Measurements from ENCODE around the gene SUPT7L.
"Not testable (repeated sequence)": the region's sequence is repeated elsewhere in the genome, so short reads cannot be mapped to it uniquely, and the experiment has no call there.

The SUPT7L gene

DNA sequence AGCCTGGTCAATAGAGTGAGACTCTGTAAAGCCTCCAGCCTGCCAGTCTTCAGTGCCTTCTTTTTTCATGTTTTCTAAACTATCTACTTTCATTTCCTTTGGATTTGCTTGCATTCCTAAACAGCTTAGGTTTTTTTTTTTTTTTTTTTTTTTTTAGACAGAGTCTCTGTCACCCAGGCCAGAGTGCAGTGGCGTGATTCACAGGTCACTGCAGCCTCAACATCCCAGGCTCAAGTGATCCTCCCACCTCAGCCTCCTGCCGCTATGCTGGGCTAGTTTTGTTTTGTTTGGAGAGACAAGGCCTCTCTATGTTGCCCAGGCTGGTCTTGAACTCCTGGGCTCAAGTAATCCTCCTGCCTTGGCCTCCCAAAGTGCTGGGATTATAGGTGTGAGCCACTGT, 33.2 kb downstream of the SUPT7L start:
- not testable (repeated sequence) for H3K9ac ChIP-seq (ENCODE audit: low read length); H3K23ac ChIP-seq (ENCODE audit: low read length in 2 of 2); H4K8ac ChIP-seq (ENCODE audit: low read length); H3K9me3 ChIP-seq (ENCODE audit: control insufficient read depth, low read length); H2BK5ac ChIP-seq (ENCODE audit: low read depth, low read length, poor library complexity, severe bottlenecking); H2AK5ac ChIP-seq (ENCODE audit: low read length, severe bottlenecking); H3K27ac ChIP-seq (ENCODE audit: low read length, poor library complexity, severe bottlenecking); DNase-seq; H2BK12ac ChIP-seq (ENCODE audit: low read length in 2 of 2); H2AFZ ChIP-seq (ENCODE audit: low read depth, low read length); H3K4me2 ChIP-seq (ENCODE audit: low read length, poor library complexity, severe bottlenecking); H3K27me3 ChIP-seq (ENCODE audit: control insufficient read depth in 1 of 2, insufficient read depth in 1 of 2, low read length in 2 of 2); H2BK120ac ChIP-seq (ENCODE audit: low read depth, low read length); H3K18ac ChIP-seq (ENCODE audit: low read depth in 1 of 2, low read length in 2 of 2); H3K4ac ChIP-seq (ENCODE audit: low read depth in 1 of 2, low read length in 2 of 2); H3K4me3 ChIP-seq (ENCODE audit: insufficient read depth in 1 of 2, low read depth in 1 of 2, low read length in 2 of 2); H4K91ac ChIP-seq (ENCODE audit: low read length); H2BK15ac ChIP-seq (ENCODE audit: low read depth, poor library complexity, severe bottlenecking); H3K14ac ChIP-seq (ENCODE audit: low read length in 2 of 2); H3K4me1 ChIP-seq (ENCODE audit: control insufficient read depth, insufficient read depth, low read depth, low read length)
- peaks cover 16% of the 10 kb centered on the region for H3K79me1 ChIP-seq (replicated peaks; ENCODE audit: low read length, poor library complexity, severe bottlenecking)
- WGBS, result 93% methylated on average over 2 of the region's 2 CpGs
- peaks cover 7 to 50% of the 10 kb centered on the region in 2 experiments for H3K36me3 ChIP-seq (ENCODE audit: control insufficient read depth in 1 of 2, insufficient read depth in 2 of 2, low read depth in 1 of 2, low read length in 2 of 2)

DNA sequence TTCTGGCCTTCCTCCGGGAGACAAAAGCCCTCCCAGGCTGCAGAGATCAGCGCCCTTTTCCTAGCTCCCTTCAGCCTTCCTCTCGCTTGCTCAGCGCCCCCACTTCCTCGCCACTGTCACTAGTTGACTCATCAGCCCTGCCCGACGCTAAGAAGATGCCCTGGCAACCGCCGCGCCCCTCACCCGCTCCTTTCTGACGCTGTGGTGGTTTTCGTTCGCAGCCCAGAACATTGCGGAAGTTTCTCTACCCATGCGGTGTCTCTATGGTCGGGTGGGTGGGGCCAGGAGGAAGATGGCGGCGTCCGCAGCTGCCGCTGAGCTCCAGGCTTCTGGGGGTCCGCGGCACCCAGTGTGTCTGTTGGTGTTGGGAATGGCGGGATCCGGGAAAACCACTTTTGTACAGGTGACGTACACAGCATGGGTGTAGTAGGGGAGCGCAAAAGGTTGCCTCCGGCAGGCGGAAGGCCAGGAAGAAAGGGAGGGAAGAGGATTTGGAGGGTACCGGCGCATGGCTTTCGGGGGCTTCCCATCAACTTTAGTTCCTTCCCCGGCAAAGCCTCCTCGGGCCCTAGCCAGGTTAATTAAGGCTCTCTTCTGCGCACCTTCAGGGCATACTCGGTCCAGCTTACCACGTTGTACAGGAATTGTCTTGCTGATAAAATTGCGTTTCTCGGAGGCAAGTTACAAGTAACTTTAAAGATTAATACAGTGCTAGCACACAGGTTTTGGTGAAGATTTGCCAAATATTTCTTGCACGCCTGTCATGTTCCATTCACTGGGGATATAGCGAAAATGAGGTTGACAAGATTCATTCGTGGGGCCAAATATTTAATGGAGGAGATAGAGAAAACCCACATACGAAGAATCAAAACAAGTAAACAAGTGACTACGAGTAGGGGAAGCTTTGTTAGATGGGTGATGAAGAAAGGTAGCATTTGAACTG, 34.4 kb downstream of the SUPT7L start, which contains the start of the genes CCDC121 and GPN1:
CCDC121 (minus strand) TSS at position 246 of the 943 bp plus-strand sequence. CDS start 1,213 bp downstream, outside the sequence.
GPN1 (plus strand) TSS at position 284 of the 943 bp plus-strand sequence; CDS start at position 293, 9 bp downstream.
- Histone ChIP-seq H3K4me2 (ENCODE audit: low read length, poor library complexity, severe bottlenecking) (peak within 1 kb of the TSS; percentile 98), H3K36me3 (ENCODE audit: control insufficient read depth in 1 of 2, insufficient read depth in 2 of 2, low read depth in 1 of 2, low read length in 2 of 2) (peaks cover 7 to 50% of the 10 kb centered on the region in 2 experiments), H4K8ac (ENCODE audit: low read length) (peak within 1 kb of the TSS; percentile 72), H3K14ac (ENCODE audit: low read length in 2 of 2) (peak within 1 kb of the TSS in 1 of 2 experiments; percentile 89), H3K27me3 (ENCODE audit: control insufficient read depth in 1 of 2, insufficient read depth in 1 of 2, low read length in 2 of 2) (no peaks in the 10 kb centered on the region), H2AK5ac (ENCODE audit: low read length, severe bottlenecking) (peak within 1 kb of the TSS; percentile 40), H3K18ac (ENCODE audit: low read depth in 1 of 2, low read length in 2 of 2) (peak within 1 kb of the TSS; percentile 74 to 88), H3K27ac (ENCODE audit: low read length, poor library complexity, severe bottlenecking) (peak within 1 kb of the TSS; percentile 98), H4K91ac (ENCODE audit: low read length) (peak within 1 kb of the TSS; percentile 66), H3K9ac (ENCODE audit: low read length) (peak within 1 kb of the TSS; percentile 97), H3K23ac (ENCODE audit: low read length in 2 of 2) (peak within 1 kb of the TSS in 1 of 2 experiments; percentile 46), H3K9me3 (ENCODE audit: control insufficient read depth, low read length) (no peaks in the 10 kb centered on the region), H2BK5ac (ENCODE audit: low read depth, low read length, poor library complexity, severe bottlenecking) (peak within 1 kb of the TSS; percentile 98), H3K79me1 (replicated peaks; ENCODE audit: low read length, poor library complexity, severe bottlenecking) (peaks cover 9% of the 10 kb centered on the region), H3K4me1 (ENCODE audit: control insufficient read depth, insufficient read depth, low read depth, low read length) (peaks cover 6% of the 10 kb centered on the region), H3K4me3 (ENCODE audit: insufficient read depth in 1 of 2, low read depth in 1 of 2, low read length in 2 of 2) (peak within 1 kb of the TSS; percentile 75 to 95), H3K4ac (ENCODE audit: low read depth in 1 of 2, low read length in 2 of 2) (peak within 1 kb of the TSS; percentile 80 to 92), H2BK12ac (ENCODE audit: low read length in 2 of 2) (peak within 1 kb of the TSS in 1 of 2 experiments; percentile 78), H2BK120ac (ENCODE audit: low read depth, low read length) (no peak within 1 kb of the TSS), H2AFZ (ENCODE audit: low read depth, low read length) (peak within 1 kb of the TSS; percentile 100), H2BK15ac (ENCODE audit: low read depth, poor library complexity, severe bottlenecking) (peak within 1 kb of the TSS; percentile 74)
- DNase-seq, result peak; percentile 97
- WGBS, result 2% methylated on average over 42 of the region's 44 CpGs

DNA sequence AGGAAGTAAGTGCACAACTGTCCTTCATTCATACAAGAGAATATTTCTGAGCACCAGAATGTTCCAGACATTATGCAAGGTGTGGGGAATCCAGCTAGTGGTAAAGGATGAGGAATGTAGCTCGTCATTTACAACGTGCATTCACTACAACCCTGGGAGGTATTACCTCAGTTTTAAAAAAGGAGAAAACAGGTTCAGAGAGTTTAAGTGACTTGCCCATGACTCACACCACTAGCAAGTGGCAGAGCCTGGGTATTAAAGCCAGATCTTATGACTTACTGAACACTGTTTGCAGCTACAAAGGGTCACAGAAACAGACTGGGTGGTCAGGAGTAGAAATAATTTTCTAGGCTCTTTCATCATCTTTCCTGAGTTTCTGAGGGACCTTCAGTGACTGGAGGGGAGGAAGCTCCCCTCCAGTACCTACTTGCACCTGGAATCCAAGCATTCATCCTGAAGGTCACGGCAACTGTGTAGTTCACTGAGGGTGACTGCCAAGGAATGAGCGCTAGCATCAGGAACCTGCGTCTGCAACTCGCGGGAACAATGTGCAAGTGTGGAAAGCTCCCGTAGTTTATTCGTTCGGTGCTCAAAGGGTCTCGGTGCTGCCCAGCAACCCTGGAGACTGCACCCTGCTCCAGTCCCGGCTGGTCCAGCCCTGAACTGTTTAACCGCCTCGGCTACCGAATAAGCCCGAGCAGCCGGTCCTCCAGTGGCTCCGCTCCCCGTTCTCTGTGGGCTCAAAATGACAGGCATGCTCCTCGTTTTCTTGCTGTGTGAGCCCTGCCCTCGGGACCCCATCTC, 35.2 kb downstream of the SUPT7L start:
- H2BK15ac ChIP-seq (ENCODE audit: low read depth, poor library complexity, severe bottlenecking), result peak overlapping the region; percentile 74
- H3K4ac ChIP-seq (ENCODE audit: low read depth in 1 of 2, low read length in 2 of 2), result peak overlapping the region; percentile 79 to 80
- H4K91ac ChIP-seq (ENCODE audit: low read length), result peak overlapping the region; percentile 66
- H3K4me1 ChIP-seq (ENCODE audit: control insufficient read depth, insufficient read depth, low read depth, low read length), result peaks cover 6% of the 10 kb centered on the region
- H3K36me3 ChIP-seq (ENCODE audit: control insufficient read depth in 1 of 2, insufficient read depth in 2 of 2, low read depth in 1 of 2, low read length in 2 of 2), result peaks cover 4 to 50% of the 10 kb centered on the region in 2 experiments
- H3K9ac ChIP-seq (ENCODE audit: low read length), result peak overlapping the region; percentile 97
- peak overlapping the region; percentile 49 to 82 for H3K18ac ChIP-seq (ENCODE audit: low read depth in 1 of 2, low read length in 2 of 2)
- H3K23ac ChIP-seq (ENCODE audit: low read length in 2 of 2), result peak overlapping the region in 1 of 2 experiments; percentile 30
- peak overlapping the region; percentile 40 for H2AK5ac ChIP-seq (ENCODE audit: low read length, severe bottlenecking)
- H2BK12ac ChIP-seq (ENCODE audit: low read length in 2 of 2), result no peak overlapping the region
- DNase-seq, result peak; percentile 96
- peak overlapping the region; percentile 75 to 95 for H3K4me3 ChIP-seq (ENCODE audit: insufficient read depth in 1 of 2, low read depth in 1 of 2, low read length in 2 of 2)
- H3K9me3 ChIP-seq (ENCODE audit: control insufficient read depth, low read length), result no peaks in the 10 kb centered on the region
- H3K4me2 ChIP-seq (ENCODE audit: low read length, poor library complexity, severe bottlenecking), result peak overlapping the region; percentile 98
- peak overlapping the region; percentile 72 for H4K8ac ChIP-seq (ENCODE audit: low read length)
- H2AFZ ChIP-seq (ENCODE audit: low read depth, low read length), result no peak overlapping the region
- no peak overlapping the region for H2BK120ac ChIP-seq (ENCODE audit: low read depth, low read length)
- H3K14ac ChIP-seq (ENCODE audit: low read length in 2 of 2), result peak overlapping the region in 1 of 2 experiments; percentile 62
- H3K27me3 ChIP-seq (ENCODE audit: control insufficient read depth in 1 of 2, insufficient read depth in 1 of 2, low read length in 2 of 2), result no peaks in the 10 kb centered on the region
- peak overlapping the region; percentile 98 for H3K27ac ChIP-seq (ENCODE audit: low read length, poor library complexity, severe bottlenecking)
- peaks cover 9% of the 10 kb centered on the region for H3K79me1 ChIP-seq (replicated peaks; ENCODE audit: low read length, poor library complexity, severe bottlenecking)
- 4% methylated on average over 16 of the region's 21 CpGs for WGBS
- peak overlapping the region; percentile 98 for H2BK5ac ChIP-seq (ENCODE audit: low read depth, low read length, poor library complexity, severe bottlenecking)
